ENCODE data around the gene HRC.
"Not testable (repeated sequence)": the region's sequence is repeated elsewhere in the genome, so short reads cannot be mapped to it uniquely, and the experiment has no call there.

Gene HRC

GRCh38 chr19:49140951-49141350 lies 14.2 kb downstream of the HRC start:
- no peak for DNase-seq (ENCODE audit: low read depth in 2 of 3, low spot score in 1 of 3)

- DNase-seq (ENCODE audit: low read depth in 2 of 3, low spot score in 1 of 3), result no peak
Measured at GRCh38 chr19:49136771-49137171, 18.4 kb downstream of the HRC start.

GRCh38 chr19:49135686-49136085 lies 19.5 kb downstream of the HRC start:
- DNase-seq (ENCODE audit: low read depth in 2 of 3, low spot score in 1 of 3), result no peak

GRCh38 chr19:49133621-49134454 lies 21.4 kb downstream of the HRC start:
- DNase-seq (ENCODE audit: low read depth in 2 of 3, low spot score in 1 of 3), result peak in 1 of 3 donors; percentile 52

- DNase-seq (ENCODE audit: low read depth in 2 of 3, low spot score in 1 of 3), result no peak
Measured at GRCh38 chr19:49132974-49133609, 22.1 kb downstream of the HRC start.

GRCh38 chr19:49130325-49130724 lies 24.9 kb downstream of the HRC start:
- no peak for DNase-seq (ENCODE audit: low read depth in 2 of 3, low spot score in 1 of 3)

GRCh38 chr19:49129238-49129583 lies 26.0 kb downstream of the HRC start:
- no peak for DNase-seq (ENCODE audit: low read depth in 2 of 3, low spot score in 1 of 3)

- no peak for DNase-seq (ENCODE audit: low read depth in 2 of 3, low spot score in 1 of 3)
Measured at GRCh38 chr19:49128545-49129237, 26.5 kb downstream of the HRC start.

GRCh38 chr19:49127674-49128544 lies 27.3 kb downstream of the HRC start:
- DNase-seq (ENCODE audit: low read depth in 2 of 3, low spot score in 1 of 3), result peak; percentile 91 to 96 (median 94)

GRCh38 chr19:49127225-49127624 lies 28.0 kb downstream of the HRC start:
- DNase-seq (ENCODE audit: low read depth in 2 of 3, low spot score in 1 of 3), result not testable (repeated sequence)

- DNase-seq (ENCODE audit: low read depth in 2 of 3, low spot score in 1 of 3), result no peak
Measured at GRCh38 chr19:49126575-49126974, 28.6 kb downstream of the HRC start.

- no peak for DNase-seq (ENCODE audit: low read depth in 2 of 3, low spot score in 1 of 3)
Measured at GRCh38 chr19:49125025-49125731, 30.0 kb downstream of the HRC start.

- not testable (repeated sequence) for DNase-seq (ENCODE audit: low read depth in 2 of 3, low spot score in 1 of 3)
Measured at GRCh38 chr19:49123285-49123684, 31.9 kb downstream of the HRC start.

- not testable (repeated sequence) for DNase-seq (ENCODE audit: low read depth in 2 of 3, low spot score in 1 of 3)
Measured at GRCh38 chr19:49121841-49122240, 33.4 kb downstream of the HRC start.

- DNase-seq (ENCODE audit: low read depth in 2 of 3, low spot score in 1 of 3), result no peak
Measured at GRCh38 chr19:49120868-49121267, 34.3 kb downstream of the HRC start.

- DNase-seq (ENCODE audit: low read depth in 2 of 3, low spot score in 1 of 3), result no peak
Measured at GRCh38 chr19:49120325-49120683, 34.9 kb downstream of the HRC start.

- no peak for DNase-seq (ENCODE audit: low read depth in 2 of 3, low spot score in 1 of 3)
Measured at GRCh38 chr19:49119411-49120324, 35.5 kb downstream of the HRC start, which contains the start of gene PPFIA3. Gene PPFIA3, plus strand, starts transcription at chr19:49119544. Its CDS starts 8,330 bp downstream, at chr19:49127874.

- DNase-seq (ENCODE audit: low read depth in 2 of 3, low spot score in 1 of 3), result peak; percentile 90 to 94 (median 92)
Measured at GRCh38 chr19:49118565-49119410, 36.4 kb downstream of the HRC start, which contains the start of gene C19orf73. Gene C19orf73, minus strand, starts transcription at chr19:49119143. Its CDS starts 121 bp downstream, at chr19:49119022.

All from stimulated activated CD4-positive, alpha-beta T cell treated with anti-CD3 and anti-CD28 coated beads, Interleukin-12 subunit alpha, Interleukin-12 subunit beta, amount 100 ng/mL, for 48 hours (primary cell).